Right atrium auricular region (tissue), 2 donors: ENCODE measurements around the gene INSRR. TPM values are rescaled to one million over a fixed set of nuclear protein-coding genes. Genes with fewer than 3 reads are reported as not detected.

ENCODE experiments used
- DNase-seq: peaks from one replicate; pipeline ENCODE4 v3.0.0-alpha.2; 2019; ENCODE audit warnings: low spot score
- H3K27ac ChIP-seq, 2 donors: fragments of 200-600 bp; sonication (generic); 1 replicate in 1 of 2; 2 replicates in 1 of 2; pipeline ENCODE4 v1.5.1; 2016 to 2019
- H3K27me3 ChIP-seq, 2 donors: fragments of 200-600 bp; sonication (generic); one replicate each; pipeline versions ENCODE4 v1.5.1 to v1.6.0; 2017 to 2019
- H3K36me3 ChIP-seq: fragments of 200-600 bp; sonication (generic); one replicate; pipeline ENCODE4 v1.5.1; 2016
- H3K4me1 ChIP-seq, 2 donors: fragments of 200-600 bp; sonication (generic); one replicate each; pipeline versions ENCODE4 v1.5.1 to v1.6.0; 2017 to 2019
- H3K4me3 ChIP-seq, 2 donors: fragments of 200-600 bp; sonication (generic); 1 replicate in 1 of 2; 2 replicates in 1 of 2; pipeline ENCODE4 v1.5.1; 2017 to 2019; ENCODE audit warnings: mild to moderate bottlenecking in 1 of 2, moderate library complexity in 1 of 2
- H3K9me3 ChIP-seq, 2 donors: fragments of 200-600 bp; sonication (generic); one replicate each; pipeline ENCODE4 v1.5.1; 2019
- total RNA-seq, 2 donors: library from RNA; depleted of rRNA; stranded (reverse); fragments of >200 nt; gene quantifications; one replicate each; pipeline ENCODE4 v1.1.0, GENCODE V29; 2016
- TF ChIP-seq, protein P1 (sequence below), 2 donors: fragments of 200-600 bp; sonication (generic); IDR thresholded peaks; one replicate each; pipeline ENCODE4 v1.5.1; 2019; ENCODE audit warnings: antibody characterized with exemption in 2 of 2

The INSRR gene
- total RNA-seq, 2 donors from 2014 or later: not detected

DNA sequence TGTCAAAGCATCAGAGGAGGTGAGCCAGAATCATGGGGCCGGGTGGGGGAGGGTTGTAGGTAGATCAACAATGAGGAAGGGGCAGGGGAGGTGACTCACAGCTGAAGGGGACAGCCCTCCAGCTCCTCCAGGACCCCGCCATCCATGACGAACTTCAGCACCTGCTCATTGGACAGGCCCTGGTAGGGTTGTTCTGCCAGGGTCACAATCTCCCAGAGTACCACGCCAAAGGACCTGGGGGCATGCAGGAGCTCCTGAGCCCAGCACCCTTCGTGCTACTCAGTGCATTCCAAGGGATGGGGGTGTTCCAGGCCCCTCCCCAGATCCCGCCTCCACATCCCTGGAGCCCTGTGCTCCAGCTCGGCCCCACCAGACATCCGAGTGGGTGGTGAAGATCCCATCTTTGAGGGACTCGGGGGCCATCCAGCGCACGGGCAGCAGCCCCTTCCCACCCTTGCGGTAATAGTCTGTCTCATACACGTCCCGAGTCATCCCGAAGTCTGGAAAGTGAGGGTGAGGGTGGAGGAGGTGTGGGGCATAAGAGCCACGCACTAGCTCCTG, 17.5 kb downstream of the INSRR start:
- no peak for DNase-seq
- no peak overlapping the region for H3K27ac ChIP-seq
- peaks cover 0 to 10% of the 10 kb centered on the region in 2 donors for H3K27me3 ChIP-seq
- H3K4me1 ChIP-seq: peaks cover 0 to 14% of the 10 kb centered on the region in 2 donors
- H3K36me3 ChIP-seq: no peaks in the 10 kb centered on the region
- no peak overlapping the region for H3K4me3 ChIP-seq
- TF ChIP-seq, protein P1, sequence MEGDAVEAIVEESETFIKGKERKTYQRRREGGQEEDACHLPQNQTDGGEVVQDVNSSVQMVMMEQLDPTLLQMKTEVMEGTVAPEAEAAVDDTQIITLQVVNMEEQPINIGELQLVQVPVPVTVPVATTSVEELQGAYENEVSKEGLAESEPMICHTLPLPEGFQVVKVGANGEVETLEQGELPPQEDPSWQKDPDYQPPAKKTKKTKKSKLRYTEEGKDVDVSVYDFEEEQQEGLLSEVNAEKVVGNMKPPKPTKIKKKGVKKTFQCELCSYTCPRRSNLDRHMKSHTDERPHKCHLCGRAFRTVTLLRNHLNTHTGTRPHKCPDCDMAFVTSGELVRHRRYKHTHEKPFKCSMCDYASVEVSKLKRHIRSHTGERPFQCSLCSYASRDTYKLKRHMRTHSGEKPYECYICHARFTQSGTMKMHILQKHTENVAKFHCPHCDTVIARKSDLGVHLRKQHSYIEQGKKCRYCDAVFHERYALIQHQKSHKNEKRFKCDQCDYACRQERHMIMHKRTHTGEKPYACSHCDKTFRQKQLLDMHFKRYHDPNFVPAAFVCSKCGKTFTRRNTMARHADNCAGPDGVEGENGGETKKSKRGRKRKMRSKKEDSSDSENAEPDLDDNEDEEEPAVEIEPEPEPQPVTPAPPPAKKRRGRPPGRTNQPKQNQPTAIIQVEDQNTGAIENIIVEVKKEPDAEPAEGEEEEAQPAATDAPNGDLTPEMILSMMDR (IDR thresholded peaks at IDR 0.05): no peak
- no peaks in the 10 kb centered on the region for H3K9me3 ChIP-seq

DNA sequence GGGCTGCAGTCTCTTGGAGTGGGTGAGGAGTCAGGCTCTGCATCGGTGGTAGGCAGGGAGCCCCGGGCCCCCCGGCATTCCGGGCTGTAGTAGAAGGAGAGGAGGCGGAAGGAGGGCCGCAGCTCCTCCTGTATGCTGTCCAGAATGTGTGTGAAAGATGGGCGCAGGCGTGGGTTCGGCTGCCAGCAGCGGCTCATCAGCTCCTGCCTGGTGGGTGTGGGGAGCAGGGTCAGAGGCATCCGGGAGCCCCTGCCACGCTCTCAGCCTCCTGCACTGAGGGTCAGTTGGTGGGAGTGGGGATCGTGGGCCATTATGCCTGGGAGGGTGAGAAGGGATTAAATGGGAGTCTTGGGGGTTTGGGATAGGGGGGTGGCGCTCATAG, 18.0 kb downstream of the INSRR start:
- no peaks in the 10 kb centered on the region for H3K36me3 ChIP-seq
- H3K4me1 ChIP-seq: peaks cover 0 to 14% of the 10 kb centered on the region in 2 donors
- no peaks in the 10 kb centered on the region for H3K9me3 ChIP-seq
- H3K27ac ChIP-seq: no peak overlapping the region
- no peak overlapping the region for H3K4me3 ChIP-seq
- no peak for DNase-seq
- TF ChIP-seq, protein P1 (IDR thresholded peaks at IDR 0.05): no peak
- H3K27me3 ChIP-seq: peaks cover 0 to 10% of the 10 kb centered on the region in 2 donors

DNA sequence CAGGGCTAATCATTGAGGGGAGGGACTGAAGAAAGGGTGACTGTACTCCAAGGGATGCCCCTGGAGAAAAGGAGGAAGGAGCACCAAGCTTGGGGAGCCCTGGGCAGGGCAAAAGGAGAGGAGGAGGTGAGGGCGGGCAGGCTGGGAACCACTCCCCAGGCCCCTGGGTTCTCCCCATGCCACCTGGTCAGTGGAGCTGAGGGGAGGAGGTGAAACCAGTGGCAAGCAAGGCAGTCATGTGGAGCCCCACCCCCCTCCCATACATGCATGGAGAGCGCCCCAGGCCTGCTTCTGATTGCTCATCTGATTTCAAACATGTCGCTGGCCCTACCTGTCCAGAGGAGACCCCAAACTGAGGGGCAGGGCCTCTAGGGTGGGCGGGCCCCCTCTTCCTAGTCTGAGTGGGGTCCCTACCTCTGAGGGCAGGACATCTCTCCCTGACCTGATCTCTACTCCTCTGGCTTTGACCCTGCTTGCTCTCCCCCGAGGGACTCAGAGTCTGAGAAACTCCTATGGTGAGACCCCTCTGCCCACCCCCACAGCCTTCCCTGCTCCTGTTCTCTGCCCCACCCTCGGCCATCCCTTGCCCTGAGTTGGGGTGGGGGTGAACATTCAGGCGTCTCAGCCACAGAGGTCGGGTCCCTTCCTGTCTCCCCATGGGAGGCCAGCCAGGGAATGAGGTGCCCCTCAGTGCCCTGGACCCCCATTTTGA, 18.6 kb downstream of the INSRR start:
- TF ChIP-seq, protein P1 (IDR thresholded peaks at IDR 0.05): no peak
- H3K27me3 ChIP-seq: peaks cover 0 to 5% of the 10 kb centered on the region in 2 donors
- H3K36me3 ChIP-seq: no peaks in the 10 kb centered on the region
- H3K4me1 ChIP-seq: peaks cover 0 to 11% of the 10 kb centered on the region in 2 donors
- H3K9me3 ChIP-seq: no peaks in the 10 kb centered on the region
- H3K4me3 ChIP-seq: no peak overlapping the region
- no peak overlapping the region for H3K27ac ChIP-seq
- no peak for DNase-seq

DNA sequence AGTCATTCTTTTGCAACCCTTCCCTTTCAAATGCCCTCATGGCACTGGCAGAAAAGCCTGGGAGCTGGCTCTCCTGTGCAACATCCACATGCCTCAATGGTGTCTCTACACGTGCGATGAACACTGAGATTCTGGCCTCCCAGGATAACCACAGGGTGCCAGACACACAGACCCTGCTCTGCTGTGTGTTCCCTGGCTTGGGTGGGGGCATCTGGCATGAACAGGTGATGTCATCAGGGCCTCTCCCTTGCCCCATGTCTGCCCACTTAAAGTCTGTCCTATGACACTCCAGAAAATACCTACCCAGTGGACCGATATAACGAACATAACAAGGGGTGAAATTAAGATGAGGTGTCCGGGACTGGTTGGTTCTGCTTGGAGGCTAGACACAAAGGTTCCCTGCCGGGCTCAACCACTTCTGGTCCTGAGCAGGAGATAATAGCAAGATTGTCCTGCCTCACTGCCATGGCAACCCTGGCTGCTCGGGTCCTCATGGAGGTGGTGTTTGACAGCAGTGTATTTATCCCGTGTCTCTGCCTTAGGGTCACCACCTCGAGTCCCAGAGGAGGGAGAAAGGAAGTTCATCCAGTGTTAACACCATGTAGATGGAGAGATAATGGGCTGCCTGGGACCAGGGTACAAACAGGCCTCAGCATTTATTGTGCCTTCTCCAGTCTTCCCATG, 19.3 kb downstream of the INSRR start:
- H3K27me3 ChIP-seq: peaks cover 0 to 5% of the 10 kb centered on the region in 2 donors

DNA sequence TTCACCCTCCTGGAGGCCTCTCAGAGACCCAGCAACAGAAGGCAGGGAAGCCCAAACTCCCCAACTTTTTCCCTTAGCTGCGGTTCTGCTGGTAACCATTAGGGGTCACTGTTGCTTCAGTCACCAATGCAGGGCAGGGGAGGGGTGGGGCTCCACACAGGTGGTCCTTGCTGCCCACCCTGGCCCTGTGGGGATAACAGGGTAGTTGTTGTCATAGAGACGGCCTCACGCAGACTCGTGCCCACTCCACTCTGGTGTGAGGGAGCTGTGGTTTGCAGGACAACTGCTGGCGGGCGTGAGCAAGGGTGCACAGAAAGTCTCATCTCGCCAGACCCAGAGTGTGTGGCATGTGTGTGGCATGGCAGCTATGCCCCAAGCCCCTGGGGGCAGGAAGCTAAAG, 19.9 kb downstream of the INSRR start:
- H3K27me3 ChIP-seq: peaks cover 0 to 5% of the 10 kb centered on the region in 2 donors
- TF ChIP-seq, protein P1 (IDR thresholded peaks at IDR 0.05): peak; percentile 87 to 93
- peaks cover 0 to 4% of the 10 kb centered on the region in 2 donors for H3K4me1 ChIP-seq
- no peaks in the 10 kb centered on the region for H3K9me3 ChIP-seq
- DNase-seq: no peak
- H3K4me3 ChIP-seq: no peak overlapping the region
- no peak overlapping the region for H3K27ac ChIP-seq
- no peaks in the 10 kb centered on the region for H3K36me3 ChIP-seq

More for the DNA sequence above, 19.3 kb downstream of the INSRR start:
- H3K9me3 ChIP-seq: no peaks in the 10 kb centered on the region
- H3K4me1 ChIP-seq: peaks cover 0 to 4% of the 10 kb centered on the region in 2 donors
- H3K36me3 ChIP-seq: no peaks in the 10 kb centered on the region
- no peak for DNase-seq
- H3K27ac ChIP-seq: no peak overlapping the region
- TF ChIP-seq, protein P1 (IDR thresholded peaks at IDR 0.05): no peak
- H3K4me3 ChIP-seq: no peak overlapping the region
